ENCODE results near the gene PLSCR1.
"Not testable (repeated sequence)": the region's sequence is repeated elsewhere in the genome, so short reads cannot be mapped to it uniquely, and the experiment has no call there.

The PLSCR1 gene

GRCh38 chr3:146513386-146514051 is 30.9 kb downstream of the PLSCR1 start:
- no peak for DNase-seq

- no peak for DNase-seq
Observed at GRCh38 chr3:146511402-146512134, 32.8 kb downstream of the PLSCR1 start.

- DNase-seq: no peak
Observed at GRCh38 chr3:146507331-146508120, 36.9 kb downstream of the PLSCR1 start.

GRCh38 chr3:146505516-146505915 is 38.9 kb downstream of the PLSCR1 start:
- no peak for DNase-seq

GRCh38 chr3:146504498-146505197 is 39.8 kb downstream of the PLSCR1 start:
- no peak for DNase-seq

- DNase-seq: no peak
Observed at GRCh38 chr3:146503461-146504202, 40.8 kb downstream of the PLSCR1 start.

GRCh38 chr3:146502887-146503460 is 41.4 kb downstream of the PLSCR1 start:
- DNase-seq: no peak

- DNase-seq: no peak
Observed at GRCh38 chr3:146501752-146502151, 42.7 kb downstream of the PLSCR1 start.

GRCh38 chr3:146499701-146500100 is 44.7 kb downstream of the PLSCR1 start:
- no peak for DNase-seq

GRCh38 chr3:146498002-146498736 is 46.2 kb downstream of the PLSCR1 start:
- no peak for DNase-seq

- DNase-seq: not testable (repeated sequence)
Observed at GRCh38 chr3:146497145-146497843, 47.1 kb downstream of the PLSCR1 start.

- no peak for DNase-seq
Observed at GRCh38 chr3:146496726-146497125, 47.7 kb downstream of the PLSCR1 start.

GRCh38 chr3:146496251-146496650 is 48.2 kb downstream of the PLSCR1 start:
- no peak for DNase-seq

GRCh38 chr3:146493761-146494160 is 50.6 kb downstream of the PLSCR1 start:
- no peak for DNase-seq

- DNase-seq: no peak
Observed at GRCh38 chr3:146493221-146493620, 51.2 kb downstream of the PLSCR1 start.

GRCh38 chr3:146491303-146491702 is 53.1 kb downstream of the PLSCR1 start:
- no peak for DNase-seq

GRCh38 chr3:146485297-146485696 is 59.1 kb downstream of the PLSCR1 start:
- DNase-seq: no peak

GRCh38 chr3:146476094-146476740 is 68.2 kb downstream of the PLSCR1 start:
- DNase-seq: no peak

- not testable (repeated sequence) for DNase-seq
Observed at GRCh38 chr3:146474976-146475375, 69.4 kb downstream of the PLSCR1 start.

GRCh38 chr3:146473726-146474125 is 70.7 kb downstream of the PLSCR1 start:
- no peak for DNase-seq

All from inflammatory macrophage (primary cell).